GM10847 (cell line): ENCODE data around the gene FOXI1.

ENCODE experiments used
- POLR2A ChIP-seq: IDR thresholded peaks from 2 replicates; pipeline ENCODE4 v1.6.1; 2011; ENCODE audit not compliant: insufficient read length; ENCODE audit errors: extremely low read depth

Gene FOXI1

GRCh38 chr5:170109059-170110031 lies 3.6 kb downstream of the FOXI1 start:
- no peak for TF ChIP-seq POLR2A

DNA sequence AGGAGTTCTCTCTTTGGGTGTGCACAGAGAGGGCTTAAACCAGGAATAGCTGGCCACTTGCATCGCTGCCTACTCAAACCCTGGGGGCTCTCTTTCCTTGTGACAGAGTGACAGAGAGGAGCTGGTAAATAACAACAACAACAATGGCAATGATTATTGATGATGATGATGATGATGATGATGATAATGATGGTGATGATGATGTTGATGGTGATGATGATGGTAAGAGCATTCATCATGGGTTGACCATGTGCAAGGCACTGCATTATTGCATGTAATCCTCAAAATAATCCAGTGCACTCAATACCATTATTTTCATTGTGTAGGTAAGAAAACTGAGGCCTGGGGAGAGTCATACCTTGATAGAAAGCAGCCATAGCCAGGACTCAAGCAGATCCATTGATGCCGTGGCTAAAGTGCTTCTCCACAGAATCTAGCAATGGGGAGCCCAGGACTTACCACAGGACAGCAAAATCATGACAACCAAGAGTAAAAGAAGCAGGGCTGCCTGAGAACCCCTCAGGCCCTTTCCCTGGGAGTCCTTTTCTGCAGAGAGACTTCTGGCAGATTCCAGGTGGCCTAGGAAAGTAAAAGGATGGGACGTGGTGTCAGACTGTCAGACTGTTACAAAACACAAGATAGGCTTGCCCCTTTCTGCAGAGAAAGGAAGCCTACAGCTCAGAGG lies 4.8 kb downstream of the FOXI1 start:
- TF ChIP-seq POLR2A, result no peak

GRCh38 chr5:170111088-170111785 lies 5.5 kb downstream of the FOXI1 start:
- TF ChIP-seq POLR2A, result no peak

DNA sequence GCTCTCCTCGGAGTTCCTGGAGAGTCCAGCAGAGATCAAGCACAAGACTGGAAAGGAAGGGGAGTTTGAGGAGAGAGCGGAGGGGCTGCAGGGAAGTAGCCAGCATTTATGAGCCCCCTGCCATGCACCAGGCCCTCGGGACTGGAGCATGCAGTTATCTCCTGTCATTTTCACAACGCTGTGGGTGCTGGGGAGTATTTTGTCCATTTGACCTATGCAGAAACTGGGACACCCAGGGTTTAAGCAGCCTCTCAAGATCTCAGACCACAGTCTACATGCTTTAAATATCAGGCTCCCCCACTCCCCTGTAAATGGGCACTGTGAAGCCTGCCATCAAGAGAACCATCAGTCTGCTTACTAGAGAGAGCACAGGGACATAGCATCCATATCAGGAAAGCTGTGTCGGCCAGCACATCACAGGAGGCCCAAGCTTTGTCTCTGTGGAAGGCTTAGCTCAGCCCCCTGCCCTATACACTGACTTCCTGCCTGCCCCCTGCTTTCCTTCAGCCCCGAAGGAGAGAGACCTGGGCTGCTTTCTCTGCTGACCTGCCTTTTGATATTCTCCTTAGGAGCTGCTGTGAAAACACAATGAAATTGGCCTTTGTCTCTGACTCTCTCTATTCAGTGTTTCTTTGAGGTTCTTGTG lies 7.3 kb downstream of the FOXI1 start:
- TF ChIP-seq POLR2A, result no peak

- TF ChIP-seq POLR2A, result no peak
These were observed 7.8 kb downstream of the FOXI1 start for GRCh38 chr5:170113522-170113900.

DNA sequence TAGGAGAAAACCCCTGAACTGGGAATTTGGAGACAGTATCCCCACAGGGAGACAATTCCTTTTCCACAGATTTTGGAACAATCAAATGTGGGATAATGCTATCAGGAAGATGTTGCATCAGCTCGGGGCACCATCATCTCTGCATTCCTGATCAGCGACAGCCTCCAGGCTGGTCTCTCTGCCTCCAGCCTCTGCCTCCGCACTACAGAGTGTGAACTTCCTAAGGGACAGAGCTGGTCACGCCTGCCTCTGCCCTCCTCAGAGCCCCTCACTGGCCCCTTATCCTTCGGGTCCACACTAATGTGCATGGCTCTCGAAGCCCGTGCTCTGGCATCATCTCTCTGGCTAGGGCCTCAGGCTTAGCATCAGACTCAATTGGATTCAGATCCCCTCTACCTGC lies 8.6 kb downstream of the FOXI1 start:
- TF ChIP-seq POLR2A, result no peak

DNA sequence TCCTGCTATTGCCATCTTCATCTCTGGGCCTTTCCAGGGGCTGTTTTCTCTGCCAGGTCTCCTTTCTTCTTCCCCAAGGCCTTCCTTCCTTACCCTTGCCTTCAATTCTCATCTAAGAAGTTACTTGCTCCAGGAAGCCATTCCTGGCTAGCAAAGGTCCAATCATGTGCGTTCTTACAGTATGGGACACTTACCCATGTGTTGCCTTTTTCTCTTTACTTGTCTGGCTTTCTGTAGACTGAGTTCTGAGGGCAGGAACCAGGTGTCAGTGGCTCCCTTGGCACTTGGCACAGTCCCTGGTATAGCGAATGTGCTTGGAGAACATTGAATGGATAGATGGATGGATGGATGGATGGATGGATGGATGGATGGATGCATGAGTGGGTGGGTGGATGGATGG lies 10.2 kb downstream of the FOXI1 start:
- no peak for TF ChIP-seq POLR2A

DNA sequence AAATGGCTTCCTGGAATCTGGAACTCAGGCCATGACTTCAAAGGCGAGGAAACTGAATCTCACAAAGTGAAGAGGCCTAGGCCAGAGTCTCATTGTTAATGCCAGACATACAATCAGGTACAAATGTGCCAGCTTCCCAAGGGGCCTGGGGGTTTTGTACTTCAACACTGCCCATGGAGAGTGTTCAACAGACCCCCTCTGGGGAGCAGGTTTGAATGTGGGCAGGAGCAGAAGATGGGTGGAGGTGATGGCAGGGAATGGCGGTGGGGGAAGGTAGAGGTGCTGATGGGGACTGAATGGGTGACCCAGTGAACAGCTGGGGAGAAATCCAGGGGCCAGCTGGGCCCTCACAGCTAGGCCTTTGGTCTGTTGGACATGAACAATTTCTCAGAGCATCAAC lies 12.0 kb downstream of the FOXI1 start:
- TF ChIP-seq POLR2A, result no peak

DNA sequence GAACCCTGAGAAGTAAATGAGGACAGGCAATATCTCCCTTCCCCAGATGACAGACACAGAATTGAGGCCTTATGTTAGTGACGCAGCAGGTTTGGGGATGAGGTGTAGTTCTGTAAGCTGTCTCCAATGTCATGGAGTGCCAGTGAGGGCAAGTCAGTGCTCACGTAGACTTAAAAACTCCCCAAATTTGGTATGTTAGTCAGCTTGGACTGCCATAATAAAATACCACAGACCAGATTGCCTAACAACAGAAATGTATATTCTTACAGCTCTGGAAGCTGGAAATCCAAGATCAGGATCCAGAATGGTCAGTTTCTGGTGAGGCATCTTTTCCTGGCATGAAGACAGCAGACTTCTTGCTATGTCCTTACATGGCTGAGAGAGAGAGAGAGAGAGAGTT lies 14.9 kb downstream of the FOXI1 start:
- no peak for TF ChIP-seq POLR2A

- TF ChIP-seq POLR2A, result no peak
These were observed 15.6 kb downstream of the FOXI1 start for GRCh38 chr5:170121321-170121720.

DNA sequence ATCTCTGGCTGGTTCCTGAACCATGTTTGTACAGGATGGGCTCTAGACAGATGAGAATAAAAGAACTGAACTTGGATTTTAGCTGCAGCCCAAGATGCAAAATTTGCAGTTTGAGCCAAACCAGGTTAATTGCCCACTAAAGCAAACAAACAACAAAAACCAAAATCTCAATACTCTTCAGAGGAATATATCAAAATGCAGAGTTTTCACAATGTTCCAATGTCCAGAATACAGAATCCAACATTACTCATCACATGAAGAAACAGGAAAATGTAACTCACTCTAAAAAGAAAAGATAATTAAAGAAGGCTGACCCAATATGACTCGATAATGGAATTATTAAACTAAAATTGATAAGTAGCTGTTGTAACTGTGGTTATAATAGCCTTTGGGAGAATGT lies 20.4 kb downstream of the FOXI1 start:
- no peak for TF ChIP-seq POLR2A

DNA sequence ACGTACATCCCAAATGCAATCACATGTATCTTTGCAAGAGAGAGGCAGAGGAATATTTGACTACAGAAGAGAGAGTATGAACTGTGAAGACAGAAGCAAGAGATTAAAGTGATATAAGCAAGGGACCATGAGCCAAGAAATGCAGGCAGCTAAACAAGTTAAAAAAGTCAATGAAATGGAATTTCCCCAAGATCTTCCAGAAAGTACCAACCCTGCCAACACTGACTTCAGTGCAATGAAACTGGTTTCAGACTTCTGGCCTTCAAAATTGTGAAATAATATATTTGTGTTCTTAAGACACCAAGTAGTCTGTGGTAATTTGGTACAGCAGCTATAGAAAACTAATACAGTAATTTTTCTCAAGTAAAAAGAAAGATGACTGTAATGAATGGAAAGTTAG lies 20.9 kb downstream of the FOXI1 start:
- TF ChIP-seq POLR2A, result no peak

- TF ChIP-seq POLR2A, result no peak
These were observed 25.5 kb downstream of the FOXI1 start for GRCh38 chr5:170131235-170131634.

GRCh38 chr5:170132269-170132975 lies 26.7 kb downstream of the FOXI1 start:
- no peak for TF ChIP-seq POLR2A
